GM12878 (cell line): ENCODE measurements around the gene PDE9A. TPM values are rescaled to one million over a fixed set of nuclear protein-coding genes. Genes with fewer than 3 reads are reported as not detected.

ENCODE experiments used
- ATAC-seq: fragments of 200-7000 bp; cut with Tn5 transposase; 3 replicates; pipeline ENCODE4 v1.9.1; 2020; ENCODE audit warnings: mild to moderate bottlenecking, moderate library complexity
- BruUV-seq: library from RNA; stranded (reverse); fragments of 400-500 nt; replicated peaks from 2 replicates; lab custom pipeline; 2021; lab: Mats Ljungman, UMichigan
- CTCF ChIA-PET: fragments of 300-600 bp; sonication (Branson Sonifier 250); formaldehyde crosslinking; extraction: SDS; loops from one replicate; lab custom pipeline; 2021; ENCODE audit warnings: inconsistent platforms; lab: Yijun Ruan, JAX
- POLR2A ChIA-PET: fragments of 350-600 bp; formaldehyde crosslinking; extraction: SDS; loops from one replicate; lab custom pipeline; 2021; ENCODE audit warnings: inconsistent platforms; lab: Charles Lee
- RAD21 ChIA-PET: fragments of 300-600 bp; sonication (Branson Sonifier 250); formaldehyde crosslinking; loops from one replicate; lab custom pipeline; 2023; ENCODE audit warnings: antibody characterized with exemption; ENCODE audit not compliant: unreplicated experiment; lab: Charles Lee
- SMC1A ChIA-PET: fragments of 300-600 bp; sonication (Branson Sonifier 250); formaldehyde crosslinking; loops from one replicate; lab custom pipeline; 2023; ENCODE audit not compliant: unreplicated experiment, uncharacterized antibody; lab: Charles Lee
- DNase-seq: peaks from one replicate; pipeline ENCODE4 v3.0.0-alpha.2; 2011; ENCODE audit warnings: low read depth, low spot score
- FAIRE-seq: peaks from 3 replicates; lab custom pipeline; 2011; peaks lifted over from hg19 to GRCh38; lab: Jason Lieb, UNC
- H2AFZ ChIP-seq: 2 replicates; pipeline ENCODE4 v1.6.0; 2011; ENCODE audit warnings: low read depth, low read length, control low read depth; ENCODE audit not compliant: control insufficient read depth
- H3K27ac ChIP-seq: 2 replicates; pipeline ENCODE4 v1.5.1; 2011; ENCODE audit warnings: control low read depth; ENCODE audit not compliant: control insufficient read depth, insufficient read depth
- H3K27me3 ChIP-seq, 2 experiments: replicated peaks in 1 of 2; 2 replicates each; pipeline versions ENCODE4 v1.6.0 to v1.6.1; 2011; ENCODE audit warnings: low read length in 1 of 2; ENCODE audit not compliant: control insufficient read depth in 2 of 2, insufficient read depth in 2 of 2
- H3K36me3 ChIP-seq, 2 experiments: 2 replicates each; pipeline ENCODE4 v1.5.1; 2011; ENCODE audit warnings: low read length in 1 of 2; ENCODE audit not compliant: control insufficient read depth in 2 of 2, insufficient read depth in 2 of 2
- H3K4me1 ChIP-seq: 2 replicates; pipeline ENCODE4 v1.6.1; 2011; ENCODE audit warnings: mild to moderate bottlenecking, low read length, moderate library complexity, mixed read lengths; ENCODE audit not compliant: control insufficient read depth, insufficient read depth
- H3K4me2 ChIP-seq: 2 replicates; pipeline ENCODE4 v1.6.0; 2011; ENCODE audit warnings: control low read depth; ENCODE audit not compliant: control insufficient read depth, insufficient read depth
- H3K4me3 ChIP-seq: fragments of 200-600 bp; sonication (generic); 2 replicates; pipeline ENCODE4 v1.5.1; 2016
- H3K79me2 ChIP-seq: 2 replicates; pipeline ENCODE4 v1.6.0; 2011; ENCODE audit warnings: low read length; ENCODE audit not compliant: control insufficient read depth, insufficient read depth
- H3K9ac ChIP-seq: 2 replicates; pipeline ENCODE4 v1.8.0; 2011; ENCODE audit warnings: low read length, control low read depth, mixed read lengths; ENCODE audit not compliant: control insufficient read depth, insufficient read depth
- H3K9me3 ChIP-seq: replicated peaks from 3 replicates; pipeline ENCODE4 v1.5.1; 2011; ENCODE audit warnings: mild to moderate bottlenecking, low read length; ENCODE audit not compliant: control insufficient read depth, insufficient read depth
- H4K20me1 ChIP-seq: 2 replicates; pipeline ENCODE4 v1.6.0; 2011; ENCODE audit not compliant: control insufficient read depth, insufficient read depth
- BHLHE40 ChIP-seq, 2 experiments: fragments of 450-650 bp in 1 of 2; IDR thresholded peaks; 2 replicates each; pipeline ENCODE4 v1.6.1; 2011 to 2017; ENCODE audit warnings: low read depth in 2 of 2, borderline replicate concordance in 1 of 2, improper control_type of control experiment in 1 of 2, low read length in 1 of 2, mild to moderate bottlenecking in 1 of 2
- CHD2 ChIP-seq: IDR thresholded peaks from 2 replicates; pipeline ENCODE4 v1.6.1; 2011; ENCODE audit warnings: low read depth, low read length, improper control_type of control experiment, borderline replicate concordance
- ESRRA ChIP-seq: IDR thresholded peaks from 2 replicates; pipeline ENCODE4 v1.6.1; 2012; ENCODE audit warnings: mild to moderate bottlenecking, low read length, improper control_type of control experiment
- FOXK2 ChIP-seq: fragments of 450-650 bp; IDR thresholded peaks from 2 replicates; pipeline ENCODE4 v1.6.1; 2017; ENCODE audit warnings: mild to moderate bottlenecking, moderate library complexity
- IKZF2 ChIP-seq, 2 experiments: fragments of 450-650 bp; IDR thresholded peaks; 2 replicates each; pipeline ENCODE4 v1.6.1; 2017; ENCODE audit warnings: mild to moderate bottlenecking in 2 of 2, moderate library complexity in 2 of 2
- MXI1 ChIP-seq: fragments of 150-350 bp; IDR thresholded peaks from 2 replicates; pipeline ENCODE4 v1.6.1; 2011; ENCODE audit warnings: low read depth, mild to moderate bottlenecking, inconsistent platforms, low read length, improper control_type of control experiment
- PAX8 ChIP-seq: fragments of 450-650 bp; IDR thresholded peaks from 2 replicates; pipeline ENCODE4 v1.6.1; 2017; ENCODE audit warnings: mild to moderate bottlenecking, moderate library complexity
- RBBP5 ChIP-seq: fragments of 200-600 bp; sonication (generic); conservative IDR thresholded peaks from 2 replicates; pipeline ENCODE4 v1.6.1; 2016
- SIN3A ChIP-seq: IDR thresholded peaks from 2 replicates; pipeline ENCODE4 v1.6.1; 2012; ENCODE audit warnings: low read depth, low read length, improper control_type of control experiment
- SMC3 ChIP-seq: IDR thresholded peaks from 2 replicates; pipeline ENCODE4 v1.6.1; 2011; ENCODE audit warnings: low read length, improper control_type of control experiment, borderline replicate concordance
- SUZ12 ChIP-seq: fragments of 200-600 bp; sonication (generic); IDR thresholded peaks from one replicate; pipeline ENCODE4 v1.6.1; 2018; ENCODE audit warnings: antibody characterized with exemption, mild to moderate bottlenecking; ENCODE audit not compliant: unreplicated experiment
- TCF3 ChIP-seq: IDR thresholded peaks from 2 replicates; pipeline ENCODE4 v1.6.1; 2012; ENCODE audit warnings: low read depth, mild to moderate bottlenecking, low read length, borderline replicate concordance; ENCODE audit not compliant: insufficient read depth
- ZNF207 ChIP-seq: fragments of 450-650 bp; IDR thresholded peaks from 2 replicates; pipeline ENCODE4 v1.6.1; 2014; ENCODE audit warnings: antibody characterized with exemption, mild to moderate bottlenecking, borderline replicate concordance
- ZNF24 ChIP-seq: fragments of 450-650 bp; IDR thresholded peaks from 2 replicates; pipeline ENCODE4 v1.6.1; 2017; ENCODE audit warnings: antibody characterized with exemption, mild to moderate bottlenecking
- ZZZ3 ChIP-seq: IDR thresholded peaks from 2 replicates; pipeline ENCODE4 v1.6.1; 2011; ENCODE audit warnings: low read depth; ENCODE audit not compliant: control insufficient read depth, insufficient read length
- WGBS: methylation state at CpG from one replicate; pipeline ENCODE4 v1.1.6; 2016; ENCODE audit warnings: low lambda C conversion rate; ENCODE audit not compliant: insufficient replicate concordance, insufficient coverage; ENCODE audit errors: missing lambda C conversion rate; 5-methylcytosine and 5-hydroxymethylcytosine counted together
- in situ Hi-C: fragments of 300-500 bp; cut with MboI; formaldehyde crosslinking; loops from 9 replicates; pipeline ENCODE4 v1.14.3; 2018; ENCODE audit warnings: mixed read lengths
- intact Hi-C: fragments of 100-400 bp; cut with micrococcal nuclease; formaldehyde crosslinking; loops from one replicate; pipeline ENCODE4 v1.14.2; 2022; ENCODE audit not compliant: unreplicated experiment
- polyA plus RNA-seq, 11 experiments: library from polyadenylated mRNA; depleted of rRNA in 4 of 11; unstranded in 6 of 11; stranded (reverse) in 5 of 11; fragments of >200 nt; fragmentation: Nextera tagmentation in 4 of 11; fragmentation: Illumina TruSeq in 1 of 11; extraction: Ambion mirVana in 4 of 11; extraction: Trizol in 1 of 11; gene quantifications; 1 replicate in 1 of 11; 2 replicates in 10 of 11; pipeline versions ENCODE4 v1.2.1 to v1.2.3, GENCODE V29; 2011 to 2016; ENCODE audit warnings: inconsistent platforms in 2 of 11, missing spikeins in 2 of 11, low read depth in 1 of 11
- total RNA-seq, 4 experiments: library from RNA; depleted of rRNA in 3 of 4; stranded (reverse); fragments of >200 nt in 3 of 4; fragmentation: Illumina TruSeq in 1 of 4; extraction: Trizol in 1 of 4; gene quantifications; 2 replicates each; pipeline versions ENCODE4 v1.2.1 to v1.2.3, GENCODE V29; 2013 to 2021
- TF ChIP-seq, protein P1 (sequence below): fragments of 450-650 bp; IDR thresholded peaks from 2 replicates; pipeline ENCODE4 v1.6.1; 2017; ENCODE audit warnings: borderline replicate concordance

PDE9A gene
- total and polyA plus RNA-seq, 10 of the 15 experiments (the other 5 are each of a cell fraction or from before 2014, with no cell fraction given), result 0.08 to 0.45 (median 0.20) TPM; not detected in 1

DNA sequence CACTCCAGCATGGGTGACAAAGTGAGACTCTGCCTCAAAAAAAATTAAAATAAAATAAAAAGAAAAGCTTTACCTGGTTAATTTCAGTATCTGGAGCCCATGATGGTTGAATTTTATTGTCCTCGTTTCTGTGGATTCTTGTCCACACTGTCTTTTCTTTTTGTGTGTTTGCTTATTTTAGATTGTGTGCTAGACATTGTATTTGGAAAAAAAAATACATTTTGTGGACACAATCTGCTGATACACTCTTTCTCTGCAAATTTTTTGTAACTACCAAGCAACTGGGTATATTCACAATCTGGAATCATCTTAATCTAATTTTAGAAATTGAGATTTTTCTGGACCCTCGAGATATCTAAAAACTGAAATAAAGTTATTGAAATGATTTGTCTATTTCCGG is 41.6 kb upstream of the PDE9A start:
- Histone ChIP-seq H3K9ac (no peak overlapping the region), H3K4me2 (no peak overlapping the region), H3K36me3 (no peaks in the 10 kb centered on the region), H3K27me3 (no peaks in the 10 kb centered on the region; a peak in 1 of 4 replicates), H3K79me2 (no peaks in the 10 kb centered on the region), H3K27ac (no peak overlapping the region), H2AFZ (no peak overlapping the region), H3K4me1 (no peaks in the 10 kb centered on the region), H3K4me3 (no peak overlapping the region), H4K20me1 (no peaks in the 10 kb centered on the region), H3K9me3 (peaks cover 5% of the 10 kb centered on the region; the same call in 2 of the 3 replicates)
- in situ Hi-C loops, result no loop called here
- intact Hi-C loops, result no loop called here
- WGBS, result 50% methylated on average over 3 of the region's 3 CpGs
- ChIA-PET POLR2A (no interaction called here), RAD21 (no interaction called here), CTCF (no interaction called here), SMC1A (no interaction called here)
- BruUV-seq, result no TSS peak
- no peak for DNase-seq
- FAIRE-seq, result no peak
- TF ChIP-seq SMC3, result no peak
- no peak for TF ChIP-seq ZNF207
- TF ChIP-seq ZZZ3, result no peak
- TF ChIP-seq RBBP5, result no peak
- no peak for TF ChIP-seq BHLHE40 (IDR thresholded peaks at IDR 0.05; ENCODE audit: borderline replicate concordance in 1 of 2, low read depth in 2 of 2, low read length in 1 of 2)
- TF ChIP-seq ZNF24, result no peak
- TF ChIP-seq MXI1, result no peak
- TF ChIP-seq SIN3A, result no peak
- TF ChIP-seq SUZ12, result no peak
- TF ChIP-seq TCF3, result no peak
- TF ChIP-seq, protein P1, sequence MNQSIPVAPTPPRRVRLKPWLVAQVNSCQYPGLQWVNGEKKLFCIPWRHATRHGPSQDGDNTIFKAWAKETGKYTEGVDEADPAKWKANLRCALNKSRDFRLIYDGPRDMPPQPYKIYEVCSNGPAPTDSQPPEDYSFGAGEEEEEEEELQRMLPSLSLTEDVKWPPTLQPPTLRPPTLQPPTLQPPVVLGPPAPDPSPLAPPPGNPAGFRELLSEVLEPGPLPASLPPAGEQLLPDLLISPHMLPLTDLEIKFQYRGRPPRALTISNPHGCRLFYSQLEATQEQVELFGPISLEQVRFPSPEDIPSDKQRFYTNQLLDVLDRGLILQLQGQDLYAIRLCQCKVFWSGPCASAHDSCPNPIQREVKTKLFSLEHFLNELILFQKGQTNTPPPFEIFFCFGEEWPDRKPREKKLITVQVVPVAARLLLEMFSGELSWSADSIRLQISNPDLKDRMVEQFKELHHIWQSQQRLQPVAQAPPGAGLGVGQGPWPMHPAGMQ, result no peak
- TF ChIP-seq ESRRA, result no peak
- TF ChIP-seq IKZF2 (IDR thresholded peaks at IDR 0.05), result no peak
- TF ChIP-seq CHD2, result no peak
- no peak for TF ChIP-seq PAX8
- no peak for TF ChIP-seq FOXK2
- no peak for ATAC-seq
